Stimulated activated CD4-positive, alpha-beta T cell treated with anti-CD3 and anti-CD28 coated beads, Interleukin-15, amount 100 ng/mL, for 48 hours (primary cell): Measurements from ENCODE around the gene KIF16B.

Source experiments
- DNase-seq, 2 donors: peaks; one replicate each; pipeline ENCODE4 v3.0.0-alpha.2; 2020; ENCODE audit warnings: low read depth in 2 of 2

The KIF16B gene

GRCh38 chr20:16394784-16395183 is 178.5 kb downstream of the KIF16B start:
- DNase-seq: no peak

- no peak for DNase-seq
Measured at GRCh38 chr20:16393836-16394235, 179.4 kb downstream of the KIF16B start.

- DNase-seq: no peak
Measured at GRCh38 chr20:16393297-16393696, 180.0 kb downstream of the KIF16B start.

GRCh38 chr20:16392346-16392745 is 180.9 kb downstream of the KIF16B start:
- DNase-seq: no peak

- DNase-seq: no peak
Measured at GRCh38 chr20:16390991-16391390, 182.3 kb downstream of the KIF16B start.

GRCh38 chr20:16388731-16389130 is 184.5 kb downstream of the KIF16B start:
- DNase-seq: no peak

GRCh38 chr20:16387666-16388065 is 185.6 kb downstream of the KIF16B start:
- DNase-seq: no peak

GRCh38 chr20:16385891-16386290 is 187.4 kb downstream of the KIF16B start:
- DNase-seq: no peak

GRCh38 chr20:16385462-16385861 is 187.8 kb downstream of the KIF16B start:
- no peak for DNase-seq

- DNase-seq: no peak
Measured at GRCh38 chr20:16381444-16381843, 191.8 kb downstream of the KIF16B start.

- no peak for DNase-seq
Measured at GRCh38 chr20:16378712-16379370, 194.4 kb downstream of the KIF16B start.

- no peak for DNase-seq
Measured at GRCh38 chr20:16378122-16378521, 195.1 kb downstream of the KIF16B start.

- no peak for DNase-seq
Measured at GRCh38 chr20:16369441-16369840, 203.8 kb downstream of the KIF16B start.

- no peak for DNase-seq
Measured at GRCh38 chr20:16368645-16369292, 204.5 kb downstream of the KIF16B start.

- DNase-seq: no peak
Measured at GRCh38 chr20:16367948-16368560, 205.2 kb downstream of the KIF16B start.

- DNase-seq: no peak
Measured at GRCh38 chr20:16366529-16366928, 206.7 kb downstream of the KIF16B start.

GRCh38 chr20:16364320-16364687 is 208.9 kb downstream of the KIF16B start:
- DNase-seq: no peak

- no peak for DNase-seq
Measured at GRCh38 chr20:16363506-16364319, 209.5 kb downstream of the KIF16B start.

- no peak for DNase-seq
Measured at GRCh38 chr20:16362642-16363041, 210.6 kb downstream of the KIF16B start.

- DNase-seq: no peak
Measured at GRCh38 chr20:16360668-16361067, 212.6 kb downstream of the KIF16B start.

- no peak for DNase-seq
Measured at GRCh38 chr20:16353417-16353781, 219.8 kb downstream of the KIF16B start.

- DNase-seq: no peak
Measured at GRCh38 chr20:16352751-16353416, 220.4 kb downstream of the KIF16B start.
